SU-DHL-6 (cell line): ENCODE measurements around the gene GINS3.

Experiments used
- CTCF ChIP-seq: fragments of 200-600 bp; sonication (generic); IDR thresholded peaks from one replicate; pipeline ENCODE4 v1.5.1; 2017; ENCODE audit warnings: antibody characterized with exemption, mild to moderate bottlenecking, low read length, moderate library complexity; ENCODE audit not compliant: insufficient read depth, poor library complexity, severe bottlenecking
- EZH2phosphoT487 ChIP-seq: fragments of 200-600 bp; sonication (generic), shearing (Covaris generic); conservative IDR thresholded peaks from 2 replicates; pipeline ENCODE4 v1.6.1; 2018; ENCODE audit warnings: mild to moderate bottlenecking, antibody characterized with exemption, low read length, moderate library complexity, mixed read lengths

DNA sequence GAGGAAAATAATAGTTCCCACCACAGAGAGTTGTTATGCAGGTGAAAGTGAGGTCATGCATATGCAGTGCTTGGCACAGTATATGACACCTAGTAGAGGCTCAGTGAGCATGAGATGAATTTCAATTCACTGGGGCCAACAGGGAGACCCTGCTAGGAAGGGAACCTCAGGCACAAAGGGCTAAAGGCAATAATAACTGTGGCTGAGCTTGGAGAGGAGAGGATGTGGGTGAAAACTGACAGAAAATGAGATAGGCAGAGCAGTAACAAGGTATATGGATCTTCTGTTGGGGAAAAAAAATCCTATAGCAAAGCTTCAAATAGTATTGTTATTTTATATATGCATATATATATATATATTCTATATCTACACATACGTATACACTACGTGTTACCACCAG is 25.0 kb upstream of the GINS3 start:
- no peak for TF ChIP-seq CTCF
- TF ChIP-seq EZH2phosphoT487 = no peak
